ENCODE data around the gene PDE6D. TPM values are rescaled to one million over a fixed set of nuclear protein-coding genes. Genes with fewer than 3 reads are reported as not detected.

The PDE6D gene
- total RNA-seq = 19.2 and 21.5 TPM in 2 replicates

DNA sequence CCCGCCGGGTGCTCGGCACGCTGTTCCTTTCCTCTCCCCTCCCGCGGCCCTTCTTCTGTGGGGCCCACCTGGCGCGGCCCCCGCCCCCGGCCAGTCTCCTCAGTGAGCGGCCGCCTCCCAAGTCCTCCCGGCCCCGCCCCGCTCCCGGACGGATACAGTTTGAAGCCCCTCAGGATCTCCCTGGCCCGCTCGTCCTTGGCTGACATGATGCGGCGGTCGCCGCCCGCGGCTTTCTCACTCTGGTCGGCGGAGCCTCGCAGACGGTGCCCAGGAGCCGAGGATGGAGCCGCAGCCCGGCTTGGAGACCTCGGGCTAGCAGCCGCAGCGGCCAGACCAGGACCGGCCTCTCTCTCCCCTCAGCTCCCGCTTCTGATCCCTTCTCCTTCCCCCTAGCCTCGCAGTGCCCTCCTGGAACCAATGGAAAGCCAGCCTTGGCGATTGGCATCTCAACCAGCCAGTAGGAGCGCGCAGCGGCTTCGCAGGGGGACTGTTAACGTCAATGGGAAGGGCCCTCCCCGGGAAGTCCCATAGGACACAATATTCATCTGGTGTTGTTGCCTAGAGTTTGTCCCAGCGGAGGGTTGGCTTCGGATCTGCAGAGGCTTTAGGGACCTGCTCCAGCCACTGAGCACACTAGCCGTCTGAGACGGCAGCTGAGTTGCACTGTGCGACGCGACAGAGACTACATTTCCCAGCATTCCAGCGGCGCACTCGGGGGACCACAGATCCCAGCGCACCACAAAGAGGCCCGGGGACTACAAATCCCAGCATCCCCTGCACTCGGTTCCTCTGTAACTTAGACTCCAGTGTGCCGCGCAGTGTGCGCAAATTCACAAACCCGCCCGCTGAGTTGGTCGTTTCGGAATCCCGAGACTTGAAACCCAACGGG, at the start of gene PDE6D:
Gene PDE6D (minus strand): TSS at position 374 of the 889 bp plus-strand sequence. CDS start 168 bp downstream, at position 206.
- no peaks in the 10 kb centered on the region for H3K36me3 ChIP-seq (ENCODE audit: insufficient read depth, low read length)
- H3K4me3 ChIP-seq (ENCODE audit: insufficient read depth, low read length) = peak within 1 kb of the TSS; percentile 84
- H3K4me1 ChIP-seq (ENCODE audit: insufficient read depth, low read length) = peaks cover 15% of the 10 kb centered on the region
- peak; percentile 99 for DNase-seq (ENCODE audit: insufficient read length, low spot score, missing footprints)
- peak within 1 kb of the TSS; percentile 99 for H2AFZ ChIP-seq (ENCODE audit: low read length)
- TF ChIP-seq, protein P1, sequence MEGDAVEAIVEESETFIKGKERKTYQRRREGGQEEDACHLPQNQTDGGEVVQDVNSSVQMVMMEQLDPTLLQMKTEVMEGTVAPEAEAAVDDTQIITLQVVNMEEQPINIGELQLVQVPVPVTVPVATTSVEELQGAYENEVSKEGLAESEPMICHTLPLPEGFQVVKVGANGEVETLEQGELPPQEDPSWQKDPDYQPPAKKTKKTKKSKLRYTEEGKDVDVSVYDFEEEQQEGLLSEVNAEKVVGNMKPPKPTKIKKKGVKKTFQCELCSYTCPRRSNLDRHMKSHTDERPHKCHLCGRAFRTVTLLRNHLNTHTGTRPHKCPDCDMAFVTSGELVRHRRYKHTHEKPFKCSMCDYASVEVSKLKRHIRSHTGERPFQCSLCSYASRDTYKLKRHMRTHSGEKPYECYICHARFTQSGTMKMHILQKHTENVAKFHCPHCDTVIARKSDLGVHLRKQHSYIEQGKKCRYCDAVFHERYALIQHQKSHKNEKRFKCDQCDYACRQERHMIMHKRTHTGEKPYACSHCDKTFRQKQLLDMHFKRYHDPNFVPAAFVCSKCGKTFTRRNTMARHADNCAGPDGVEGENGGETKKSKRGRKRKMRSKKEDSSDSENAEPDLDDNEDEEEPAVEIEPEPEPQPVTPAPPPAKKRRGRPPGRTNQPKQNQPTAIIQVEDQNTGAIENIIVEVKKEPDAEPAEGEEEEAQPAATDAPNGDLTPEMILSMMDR (IDR thresholded peaks at IDR 0.05; ENCODE audit: extremely low read depth, low read depth, low read length) = no peak
- peak within 1 kb of the TSS; percentile 88 for H3K4me2 ChIP-seq (ENCODE audit: insufficient read depth, low read length)
- peak within 1 kb of the TSS; percentile 80 for H3K27ac ChIP-seq (ENCODE audit: low read depth, low read length)
- no peaks in the 10 kb centered on the region for H3K9me3 ChIP-seq (ENCODE audit: low read depth, low read length)
- no peaks in the 10 kb centered on the region for H3K27me3 ChIP-seq (ENCODE audit: insufficient read depth, low read length)
- peaks cover 30% of the 10 kb centered on the region for H3K79me2 ChIP-seq (ENCODE audit: insufficient read depth, low read length)
- peaks cover 4% of the 10 kb centered on the region for H4K20me1 ChIP-seq (ENCODE audit: insufficient read depth, low read length)

DNA sequence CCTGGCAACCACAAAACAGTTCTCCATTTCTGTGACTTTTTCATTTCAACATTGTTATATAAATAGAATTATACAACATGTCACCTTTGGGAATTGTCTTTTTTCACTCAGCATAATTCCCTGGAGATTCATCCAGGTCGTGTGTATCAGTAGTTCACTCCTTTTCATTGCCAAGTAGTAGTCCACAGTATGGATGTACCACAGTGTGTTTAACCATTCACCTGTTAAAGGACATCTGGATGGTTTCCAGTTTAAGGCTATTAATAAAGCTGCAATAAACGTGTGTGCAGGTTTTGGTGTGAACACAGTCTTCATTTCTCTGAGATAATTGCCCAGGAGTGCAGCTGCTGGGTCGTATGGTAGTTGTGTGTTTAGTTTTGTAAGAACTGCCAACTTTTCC, 40.8 kb upstream of the PDE6D start:
- TF ChIP-seq, protein P1 (IDR thresholded peaks at IDR 0.05; ENCODE audit: extremely low read depth, low read depth, low read length) = no peak
- H3K4me2 ChIP-seq (ENCODE audit: insufficient read depth, low read length) = no peak overlapping the region
- H2AFZ ChIP-seq (ENCODE audit: low read length) = no peak overlapping the region
- H3K36me3 ChIP-seq (ENCODE audit: insufficient read depth, low read length) = no peaks in the 10 kb centered on the region
- H3K27me3 ChIP-seq (ENCODE audit: insufficient read depth, low read length) = peaks cover 8% of the 10 kb centered on the region
- H4K20me1 ChIP-seq (ENCODE audit: insufficient read depth, low read length) = no peaks in the 10 kb centered on the region
- no peaks in the 10 kb centered on the region for H3K79me2 ChIP-seq (ENCODE audit: insufficient read depth, low read length)
- no peak overlapping the region for H3K4me3 ChIP-seq (ENCODE audit: insufficient read depth, low read length)
- peaks cover 2% of the 10 kb centered on the region for H3K9me3 ChIP-seq (ENCODE audit: low read depth, low read length)
- no peak for DNase-seq (ENCODE audit: insufficient read length, low spot score, missing footprints)
- H3K4me1 ChIP-seq (ENCODE audit: insufficient read depth, low read length) = no peaks in the 10 kb centered on the region
- H3K27ac ChIP-seq (ENCODE audit: low read depth, low read length) = no peak overlapping the region

DNA sequence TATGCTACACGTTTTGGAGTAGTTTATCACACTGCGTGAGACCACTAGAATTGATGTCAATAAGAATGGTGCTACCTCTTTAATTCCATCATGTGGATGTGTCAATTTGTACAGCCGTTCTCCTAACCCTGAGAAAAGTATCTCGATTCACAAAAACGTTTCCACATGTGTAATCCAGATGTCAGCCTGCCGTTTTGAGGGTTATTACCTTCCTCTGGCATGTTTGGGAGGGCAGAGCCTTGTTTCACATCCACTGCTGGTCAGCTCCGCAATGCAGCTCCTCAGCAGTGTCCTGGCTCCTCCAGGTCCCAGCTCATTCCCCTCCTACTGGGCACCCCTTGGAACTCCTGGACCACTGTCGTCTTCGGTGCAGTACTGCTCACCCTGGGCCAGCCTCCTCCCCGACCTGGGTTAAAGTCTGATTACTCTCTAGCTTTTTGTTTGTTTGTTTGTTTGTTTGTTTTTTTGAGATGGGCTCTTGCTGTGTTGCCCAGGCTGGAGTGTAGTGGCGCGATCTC, 39.8 kb upstream of the PDE6D start:
- no peak for DNase-seq (ENCODE audit: insufficient read length, low spot score, missing footprints)
- TF ChIP-seq, protein P1 (IDR thresholded peaks at IDR 0.05; ENCODE audit: extremely low read depth, low read depth, low read length) = no peak

DNA sequence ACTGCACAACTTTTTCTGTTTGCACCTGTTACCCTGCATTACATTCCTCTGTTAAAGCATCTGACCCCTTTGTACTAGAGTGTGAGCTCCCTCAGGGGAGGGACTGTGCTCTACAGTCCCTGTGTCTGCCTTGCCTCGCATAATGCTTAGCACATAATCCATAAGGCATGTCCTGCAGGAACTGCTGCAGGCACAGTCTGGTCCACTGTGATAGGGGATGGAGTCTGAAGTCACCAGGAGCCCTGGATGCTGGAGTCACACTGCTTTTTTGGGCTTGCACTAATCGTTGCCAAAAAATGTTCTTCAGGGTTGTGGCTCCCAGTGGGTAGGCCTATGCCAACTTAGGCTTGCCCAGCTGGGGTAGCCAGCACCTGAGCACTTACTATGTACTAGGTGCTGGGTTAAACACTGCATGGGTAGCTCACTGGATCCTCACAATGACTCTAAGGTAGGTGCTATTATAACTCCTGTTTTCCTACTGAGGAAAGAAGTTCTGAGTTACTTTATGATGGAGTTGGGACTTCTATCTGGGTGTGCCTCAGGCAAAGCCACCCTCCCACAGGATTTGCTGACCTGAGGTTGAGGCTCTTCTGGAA, 38.5 kb upstream of the PDE6D start:
- H3K4me2 ChIP-seq (ENCODE audit: insufficient read depth, low read length) = no peak overlapping the region
- TF ChIP-seq, protein P1 (IDR thresholded peaks at IDR 0.05; ENCODE audit: extremely low read depth, low read depth, low read length) = no peak
- no peak overlapping the region for H3K4me3 ChIP-seq (ENCODE audit: insufficient read depth, low read length)
- H3K9me3 ChIP-seq (ENCODE audit: low read depth, low read length) = peaks cover 2% of the 10 kb centered on the region
- no peaks in the 10 kb centered on the region for H3K4me1 ChIP-seq (ENCODE audit: insufficient read depth, low read length)
- DNase-seq (ENCODE audit: insufficient read length, low spot score, missing footprints) = peak; percentile 9
- peaks cover 8% of the 10 kb centered on the region for H3K27me3 ChIP-seq (ENCODE audit: insufficient read depth, low read length)
- H3K36me3 ChIP-seq (ENCODE audit: insufficient read depth, low read length) = no peaks in the 10 kb centered on the region
- H3K27ac ChIP-seq (ENCODE audit: low read depth, low read length) = no peak overlapping the region
- no peaks in the 10 kb centered on the region for H3K79me2 ChIP-seq (ENCODE audit: insufficient read depth, low read length)
- H4K20me1 ChIP-seq (ENCODE audit: insufficient read depth, low read length) = no peaks in the 10 kb centered on the region
- H2AFZ ChIP-seq (ENCODE audit: low read length) = no peak overlapping the region

More for the DNA sequence above, 39.8 kb upstream of the PDE6D start:
- Histone ChIP-seq H3K27ac (ENCODE audit: low read depth, low read length) (no peak overlapping the region), H3K4me1 (ENCODE audit: insufficient read depth, low read length) (no peaks in the 10 kb centered on the region), H3K4me3 (ENCODE audit: insufficient read depth, low read length) (no peak overlapping the region), H3K9me3 (ENCODE audit: low read depth, low read length) (peaks cover 2% of the 10 kb centered on the region), H2AFZ (ENCODE audit: low read length) (no peak overlapping the region), H3K4me2 (ENCODE audit: insufficient read depth, low read length) (no peak overlapping the region), H3K79me2 (ENCODE audit: insufficient read depth, low read length) (no peaks in the 10 kb centered on the region), H4K20me1 (ENCODE audit: insufficient read depth, low read length) (no peaks in the 10 kb centered on the region), H3K36me3 (ENCODE audit: insufficient read depth, low read length) (no peaks in the 10 kb centered on the region), H3K27me3 (ENCODE audit: insufficient read depth, low read length) (peaks cover 8% of the 10 kb centered on the region)
